ENCODE measurements around the gene PYGL. TPM values are rescaled to one million over a fixed set of nuclear protein-coding genes. Genes with fewer than 3 reads are reported as not detected.

The PYGL gene
- total and polyA plus RNA-seq, 2 donors (not counting 3 experiments of a cell fraction or from before 2014, with no cell fraction given), result 15.1 to 45.7 TPM

GRCh38 chr14:50917449-50917848 lies 26.8 kb downstream of the PYGL start:
- Histone ChIP-seq H3K4me2 (ENCODE audit: insufficient read depth, low read length) (no peak overlapping the region), H3K36me3 (ENCODE audit: control insufficient read depth in 2 of 2, extremely low read depth in 1 of 2, insufficient read depth in 2 of 2, low read length in 2 of 2) (peaks cover 2% of the 10 kb centered on the region in 2 experiments), H3K9me3 (replicated peaks; ENCODE audit: control insufficient read depth, insufficient read depth, low read length) (no peaks in the 10 kb centered on the region), H4K20me1 (replicated peaks; ENCODE audit: control insufficient read depth, extremely low read depth, insufficient read depth, low read length) (no peaks in the 10 kb centered on the region), H3K4me1 (ENCODE audit: control insufficient read depth, extremely low read depth, insufficient read depth, low read length) (no peaks in the 10 kb centered on the region), H3K79me2 (ENCODE audit: control insufficient read depth, insufficient read depth, low read length) (no peaks in the 10 kb centered on the region), H3K27me3 (ENCODE audit: control insufficient read depth in 2 of 2, insufficient read depth in 2 of 2, low read length in 2 of 2) (no peaks in the 10 kb centered on the region), H2AFZ (ENCODE audit: low read depth, low read length) (no peak overlapping the region), H3K9ac (replicated peaks; ENCODE audit: extremely low read depth, insufficient read depth, low read length) (no peak overlapping the region), H3K9me1 (replicated peaks; ENCODE audit: control insufficient read depth, extremely low read depth, insufficient read depth, low read length) (no peaks in the 10 kb centered on the region), H3K4me3 (replicated peaks in 1 of 3; ENCODE audit: insufficient read depth in 1 of 3, low read depth in 1 of 3, low read length in 3 of 3) (no peak overlapping the region), H3K27ac (ENCODE audit: insufficient read depth, low read depth, low read length) (no peak overlapping the region)
- TF ChIP-seq EZH2 (IDR thresholded peaks at IDR 0.05; ENCODE audit: borderline replicate concordance, low read depth, low read length, severe bottlenecking), result no peak
- no peak for TF ChIP-seq POLR2A (IDR thresholded peaks at IDR 0.05; ENCODE audit: low read depth, low read length)
- intact Hi-C loops (cut with micrococcal nuclease) (no loop called here), dilution Hi-C loops (cut with MboI; ENCODE audit: extremely low pct_ligation_motif_present, low sequenced_read_pairs) (no loop called here)
- no TSS peak for BruUV-seq (replicated peaks)
- CTCF ChIA-PET, result no interaction called here
- no peak for FAIRE-seq
- no peak for DNase-seq (ENCODE audit: low read depth, low spot score)
- POLR2A ChIA-PET, result no interaction called here

GRCh38 chr14:50910495-50911420 lies 33.5 kb downstream of the PYGL start:
- no TSS peak for BruUV-seq (replicated peaks)
- Histone ChIP-seq H3K9me3 (replicated peaks; ENCODE audit: control insufficient read depth, insufficient read depth, low read length) (no peaks in the 10 kb centered on the region), H4K20me1 (replicated peaks; ENCODE audit: control insufficient read depth, extremely low read depth, insufficient read depth, low read length) (no peaks in the 10 kb centered on the region), H3K9me1 (replicated peaks; ENCODE audit: control insufficient read depth, extremely low read depth, insufficient read depth, low read length) (no peaks in the 10 kb centered on the region), H3K27ac (ENCODE audit: insufficient read depth, low read depth, low read length) (no peak overlapping the region), H3K79me2 (ENCODE audit: control insufficient read depth, insufficient read depth, low read length) (no peaks in the 10 kb centered on the region), H3K27me3 (ENCODE audit: control insufficient read depth in 2 of 2, insufficient read depth in 2 of 2, low read length in 2 of 2) (no peaks in the 10 kb centered on the region), H3K4me1 (ENCODE audit: control insufficient read depth, extremely low read depth, insufficient read depth, low read length) (no peaks in the 10 kb centered on the region), H3K4me3 (replicated peaks in 1 of 3; ENCODE audit: insufficient read depth in 1 of 3, low read depth in 1 of 3, low read length in 3 of 3) (no peak overlapping the region), H3K9ac (replicated peaks; ENCODE audit: extremely low read depth, insufficient read depth, low read length) (no peak overlapping the region), H2AFZ (ENCODE audit: low read depth, low read length) (no peak overlapping the region), H3K4me2 (ENCODE audit: insufficient read depth, low read length) (no peak overlapping the region), H3K36me3 (ENCODE audit: control insufficient read depth in 2 of 2, extremely low read depth in 1 of 2, insufficient read depth in 2 of 2, low read length in 2 of 2) (peaks cover 2% of the 10 kb centered on the region in 2 experiments)
- intact Hi-C loops (cut with micrococcal nuclease), result no loop called here
- TF ChIP-seq JUN (IDR thresholded peaks at IDR 0.05; ENCODE audit: borderline replicate concordance, insufficient read depth, insufficient read length, low read depth) (no peak), MYC (IDR thresholded peaks at IDR 0.05; ENCODE audit: low read depth, low read length) (no peak), CTCF (IDR thresholded peaks at IDR 0.05; ENCODE audit: extremely low read depth in 1 of 2, insufficient read depth in 1 of 2, low read depth in 1 of 2, low read length in 2 of 2) (no peak), MAX (IDR thresholded peaks at IDR 0.05; ENCODE audit: insufficient read depth, insufficient read length) (no peak), GATA2 (IDR thresholded peaks at IDR 0.05; ENCODE audit: insufficient read depth, insufficient read length, low read depth, low read length) (no peak), EZH2 (IDR thresholded peaks at IDR 0.05; ENCODE audit: borderline replicate concordance, low read depth, low read length, severe bottlenecking) (no peak), POLR2A (IDR thresholded peaks at IDR 0.05; ENCODE audit: low read depth, low read length) (no peak), FOS (IDR thresholded peaks at IDR 0.05; ENCODE audit: borderline replicate concordance, insufficient read depth, low read length) (no peak), POLR2AphosphoS5 (IDR thresholded peaks at IDR 0.05; ENCODE audit: insufficient read depth, low read depth, low read length) (no peak)
- dilution Hi-C loops (cut with MboI; ENCODE audit: extremely low pct_ligation_motif_present, low sequenced_read_pairs), result no loop called here
- DNase-seq (ENCODE audit: low read depth, low spot score) (no peak), FAIRE-seq (no peak)
- CTCF ChIA-PET, result no interaction called here
- POLR2A ChIA-PET, result no interaction called here
